Ishikawa (cell line): ENCODE measurements around the gene TMEM17.

Experiments used
- CEBPB ChIP-seq: IDR thresholded peaks from 2 replicates; pipeline ENCODE4 v1.6.1; 2012
- RAD21 ChIP-seq: IDR thresholded peaks from 2 replicates; pipeline ENCODE4 v1.6.1; 2012; ENCODE audit warnings: low read depth
- TAF1 ChIP-seq: IDR thresholded peaks from 2 replicates; pipeline ENCODE4 v1.6.1; 2012; ENCODE audit warnings: low read depth, mild to moderate bottlenecking
- YY1 ChIP-seq: IDR thresholded peaks from 2 replicates; pipeline ENCODE4 v1.6.1; 2012; ENCODE audit warnings: low read depth
- ZBTB7A ChIP-seq: IDR thresholded peaks from 2 replicates; pipeline ENCODE4 v1.6.1; 2012; ENCODE audit warnings: low read depth

GRCh38 chr2:62461707-62462106 lies 44.3 kb downstream of the TMEM17 start:
- no peak for TF ChIP-seq CEBPB
- no peak for TF ChIP-seq TAF1
- no peak for TF ChIP-seq ZBTB7A
- no peak for TF ChIP-seq YY1
- no peak for TF ChIP-seq RAD21
